OCI-LY7 (cell line): Measurements from ENCODE around the gene SFSWAP.
"Not testable (repeated sequence)": the region's sequence is repeated elsewhere in the genome, so short reads cannot be mapped to it uniquely, and the experiment has no call there.

Source experiments
- EZH2phosphoT487 ChIP-seq: fragments of 200-600 bp; sonication (generic); IDR thresholded peaks from 2 replicates; pipeline ENCODE4 v1.6.1; 2018; ENCODE audit warnings: low read depth, borderline replicate concordance, mild to moderate bottlenecking, mixed run types, antibody characterized with exemption, low read length, moderate library complexity, mixed read lengths
- TF ChIP-seq, protein P1 (sequence below): fragments of 200-600 bp; sonication (generic); conservative IDR thresholded peaks from 2 replicates; pipeline ENCODE4 v1.5.1; 2014; ENCODE audit warnings: mild to moderate bottlenecking, antibody characterized with exemption, low read length, moderate library complexity, mixed read lengths

DNA sequence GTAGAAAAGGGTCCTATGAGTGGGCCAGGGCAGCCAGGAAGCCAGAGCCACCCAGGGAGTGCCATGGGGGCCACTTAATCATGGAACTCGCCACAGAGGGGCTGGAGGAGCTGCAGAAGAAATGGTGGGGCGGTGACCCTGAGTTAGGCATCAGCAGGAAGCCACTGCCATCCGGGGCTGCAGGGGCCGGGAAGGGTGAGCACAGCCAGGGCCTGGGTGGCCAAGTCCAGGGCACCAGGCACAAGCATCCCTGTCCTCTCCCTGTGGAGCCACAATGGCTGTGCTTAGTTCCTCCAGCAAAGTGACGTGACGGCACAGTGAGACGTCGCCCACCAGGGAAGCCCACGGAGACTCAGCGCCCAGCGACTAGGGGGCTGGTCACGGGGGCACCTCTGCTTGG is 44.4 kb upstream of the SFSWAP start:
- TF ChIP-seq, protein P1, sequence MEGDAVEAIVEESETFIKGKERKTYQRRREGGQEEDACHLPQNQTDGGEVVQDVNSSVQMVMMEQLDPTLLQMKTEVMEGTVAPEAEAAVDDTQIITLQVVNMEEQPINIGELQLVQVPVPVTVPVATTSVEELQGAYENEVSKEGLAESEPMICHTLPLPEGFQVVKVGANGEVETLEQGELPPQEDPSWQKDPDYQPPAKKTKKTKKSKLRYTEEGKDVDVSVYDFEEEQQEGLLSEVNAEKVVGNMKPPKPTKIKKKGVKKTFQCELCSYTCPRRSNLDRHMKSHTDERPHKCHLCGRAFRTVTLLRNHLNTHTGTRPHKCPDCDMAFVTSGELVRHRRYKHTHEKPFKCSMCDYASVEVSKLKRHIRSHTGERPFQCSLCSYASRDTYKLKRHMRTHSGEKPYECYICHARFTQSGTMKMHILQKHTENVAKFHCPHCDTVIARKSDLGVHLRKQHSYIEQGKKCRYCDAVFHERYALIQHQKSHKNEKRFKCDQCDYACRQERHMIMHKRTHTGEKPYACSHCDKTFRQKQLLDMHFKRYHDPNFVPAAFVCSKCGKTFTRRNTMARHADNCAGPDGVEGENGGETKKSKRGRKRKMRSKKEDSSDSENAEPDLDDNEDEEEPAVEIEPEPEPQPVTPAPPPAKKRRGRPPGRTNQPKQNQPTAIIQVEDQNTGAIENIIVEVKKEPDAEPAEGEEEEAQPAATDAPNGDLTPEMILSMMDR = not testable (repeated sequence)
- not testable (repeated sequence) for TF ChIP-seq EZH2phosphoT487
